ENCODE measurements around the gene ADCY7. TPM values are rescaled to one million over a fixed set of nuclear protein-coding genes. Genes with fewer than 3 reads are reported as not detected.

Gene ADCY7
- total and polyA plus RNA-seq, 4 donors: 20.9 to 105 (median 38.5) TPM

DNA sequence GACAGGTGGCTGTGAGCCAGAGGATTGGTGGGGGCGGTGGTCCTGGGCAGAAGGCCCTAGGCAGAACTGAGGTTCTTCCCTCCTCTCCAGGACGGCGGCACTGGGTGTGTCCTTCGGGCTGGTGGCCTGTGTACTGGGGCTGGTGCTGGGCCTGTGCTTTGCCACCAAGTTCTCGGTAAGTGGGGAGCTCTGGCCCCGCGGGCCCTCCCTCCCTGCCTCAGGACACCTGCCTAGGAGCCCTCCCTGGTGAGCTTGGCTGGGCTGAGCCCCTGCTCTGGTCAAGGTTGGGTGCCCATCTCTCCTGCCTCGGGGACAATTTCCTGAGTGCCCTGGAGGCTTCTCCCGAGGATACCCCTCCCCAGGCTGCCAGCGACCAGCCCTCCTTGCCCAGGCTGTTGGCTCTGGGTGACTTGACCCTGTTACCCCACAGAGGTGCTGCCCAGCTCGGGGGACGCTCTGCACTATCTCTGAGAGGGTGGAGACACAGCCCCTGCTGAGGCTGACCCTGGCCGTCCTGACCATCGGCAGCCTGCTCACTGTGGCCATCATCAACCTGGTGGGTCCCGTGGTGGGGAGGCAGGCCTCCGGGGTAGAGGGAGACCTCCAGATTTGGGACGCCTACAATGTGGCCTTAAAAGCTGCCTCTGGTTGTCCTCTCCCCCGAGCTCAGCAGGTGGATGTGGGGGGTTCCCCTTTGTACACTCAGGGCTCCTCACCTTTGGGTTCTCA, 42.0 kb downstream of the ADCY7 start:
- H3K27ac ChIP-seq (ENCODE audit: low read depth in 1 of 2, low read length in 1 of 2): no peak overlapping the region
- TF ChIP-seq, protein P1, sequence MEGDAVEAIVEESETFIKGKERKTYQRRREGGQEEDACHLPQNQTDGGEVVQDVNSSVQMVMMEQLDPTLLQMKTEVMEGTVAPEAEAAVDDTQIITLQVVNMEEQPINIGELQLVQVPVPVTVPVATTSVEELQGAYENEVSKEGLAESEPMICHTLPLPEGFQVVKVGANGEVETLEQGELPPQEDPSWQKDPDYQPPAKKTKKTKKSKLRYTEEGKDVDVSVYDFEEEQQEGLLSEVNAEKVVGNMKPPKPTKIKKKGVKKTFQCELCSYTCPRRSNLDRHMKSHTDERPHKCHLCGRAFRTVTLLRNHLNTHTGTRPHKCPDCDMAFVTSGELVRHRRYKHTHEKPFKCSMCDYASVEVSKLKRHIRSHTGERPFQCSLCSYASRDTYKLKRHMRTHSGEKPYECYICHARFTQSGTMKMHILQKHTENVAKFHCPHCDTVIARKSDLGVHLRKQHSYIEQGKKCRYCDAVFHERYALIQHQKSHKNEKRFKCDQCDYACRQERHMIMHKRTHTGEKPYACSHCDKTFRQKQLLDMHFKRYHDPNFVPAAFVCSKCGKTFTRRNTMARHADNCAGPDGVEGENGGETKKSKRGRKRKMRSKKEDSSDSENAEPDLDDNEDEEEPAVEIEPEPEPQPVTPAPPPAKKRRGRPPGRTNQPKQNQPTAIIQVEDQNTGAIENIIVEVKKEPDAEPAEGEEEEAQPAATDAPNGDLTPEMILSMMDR (IDR thresholded peaks at IDR 0.05; ENCODE audit: control extremely low read depth, extremely low read depth): no peak
- no peak overlapping the region for H3K4me3 ChIP-seq
- H3K9ac ChIP-seq (ENCODE audit: insufficient read depth in 1 of 2, low read length in 2 of 2): no peak overlapping the region
- H3K36me3 ChIP-seq (ENCODE audit: control insufficient read depth in 4 of 4, insufficient read depth in 4 of 4, low read length in 4 of 4): peaks cover 0 to 39% (median 0%) of the 10 kb centered on the region in 4 donors
- H3K27me3 ChIP-seq (ENCODE audit: control insufficient read depth in 3 of 3, insufficient read depth in 3 of 3, low read length in 2 of 3): no peaks in the 10 kb centered on the region
- DNase-seq (no peak), ATAC-seq (ENCODE audit: insufficient read depth, low FRiP score) (no peak)
- peaks cover 0 to 11% (median 3%) of the 10 kb centered on the region in 5 donors for H3K4me1 ChIP-seq (ENCODE audit: control insufficient read depth in 5 of 5, insufficient read depth in 5 of 5, low read length in 5 of 5)
- H3K9me3 ChIP-seq (ENCODE audit: control insufficient read depth in 4 of 4, insufficient read depth in 3 of 4, low read length in 3 of 4): no peaks in the 10 kb centered on the region
- WGBS, 2 donors: 92 to 96% methylated on average over 18 of the region's 18 CpGs

DNA sequence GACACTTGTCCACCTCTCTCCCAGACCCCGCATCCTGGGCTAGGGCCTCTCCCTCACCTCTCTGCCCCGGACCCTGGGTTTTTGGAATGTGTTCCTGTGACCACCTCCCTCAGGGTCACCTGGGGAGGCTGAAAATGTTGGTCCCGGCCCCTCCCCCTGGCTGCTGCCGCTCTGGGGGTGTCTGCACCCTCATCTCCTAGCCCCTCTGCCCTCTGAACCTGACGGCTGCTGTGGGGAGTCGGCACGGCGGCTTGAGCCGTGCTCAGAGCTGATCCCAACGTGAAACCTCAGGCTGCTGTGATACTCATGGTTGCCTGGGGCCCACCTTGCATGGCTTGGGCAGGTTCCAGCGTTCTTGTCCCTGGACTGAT, 42.8 kb downstream of the ADCY7 start:
- peaks cover 0 to 43% (median 0%) of the 10 kb centered on the region in 4 donors for H3K36me3 ChIP-seq (ENCODE audit: control insufficient read depth in 4 of 4, insufficient read depth in 4 of 4, low read length in 4 of 4)
- H3K9me3 ChIP-seq (ENCODE audit: control insufficient read depth in 4 of 4, insufficient read depth in 3 of 4, low read length in 3 of 4): no peaks in the 10 kb centered on the region
- no peak overlapping the region for H3K9ac ChIP-seq (ENCODE audit: insufficient read depth in 1 of 2, low read length in 2 of 2)
- no peak overlapping the region for H3K27ac ChIP-seq (ENCODE audit: low read depth in 1 of 2, low read length in 1 of 2)
- peaks cover 0 to 6% (median 2%) of the 10 kb centered on the region in 5 donors for H3K4me1 ChIP-seq (ENCODE audit: control insufficient read depth in 5 of 5, insufficient read depth in 5 of 5, low read length in 5 of 5)
- no peak overlapping the region for H3K4me3 ChIP-seq
- WGBS, 2 donors: 87 to 90% methylated on average over 11 of the region's 11 CpGs
- DNase-seq: no peak
- ATAC-seq (ENCODE audit: insufficient read depth, low FRiP score): no peak
- TF ChIP-seq, protein P1 (IDR thresholded peaks at IDR 0.05; ENCODE audit: control extremely low read depth, extremely low read depth): no peak
- H3K27me3 ChIP-seq (ENCODE audit: control insufficient read depth in 3 of 3, insufficient read depth in 3 of 3, low read length in 2 of 3): no peaks in the 10 kb centered on the region

DNA sequence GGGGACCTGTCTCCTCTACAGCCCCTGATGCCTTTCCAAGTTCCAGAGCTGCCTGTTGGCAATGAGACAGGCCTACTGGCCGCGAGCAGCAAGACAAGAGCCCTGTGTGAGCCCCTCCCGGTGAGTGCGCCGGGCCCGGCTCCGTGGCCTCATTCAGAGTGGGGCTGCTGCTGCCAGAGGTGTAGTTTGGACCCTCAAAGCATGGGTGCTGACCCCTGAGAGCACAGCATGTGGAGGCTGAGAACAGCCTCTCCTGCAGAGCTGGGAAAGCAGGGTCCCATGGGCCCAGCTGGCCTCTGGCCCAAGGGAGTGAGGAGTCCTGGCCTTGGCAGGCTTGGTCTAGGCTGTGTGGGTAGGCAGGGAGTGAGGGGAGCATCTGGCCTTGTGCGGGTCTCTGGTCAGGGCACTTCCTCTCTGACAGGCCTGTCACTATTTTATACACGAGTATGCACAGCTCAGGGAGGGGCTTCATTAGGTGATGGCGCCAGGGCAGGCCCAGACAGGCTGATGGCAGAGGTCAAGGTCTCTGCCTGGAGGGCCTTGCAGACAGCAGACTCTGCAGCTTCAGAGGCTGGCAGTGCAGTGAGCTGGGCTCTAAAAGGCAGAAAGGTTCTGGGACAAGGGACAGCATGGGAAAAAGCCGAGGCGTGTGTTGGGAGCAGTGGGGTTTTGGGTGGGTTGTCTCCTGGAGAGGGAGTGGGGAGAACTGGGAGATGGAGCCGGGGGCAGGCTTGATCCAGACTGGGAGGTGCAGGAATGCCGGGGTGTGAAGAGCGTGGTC, 43.4 kb downstream of the ADCY7 start:
- 75 to 78% methylated on average over 15 of the region's 15 CpGs for WGBS, 2 donors
- no peak for ATAC-seq (ENCODE audit: insufficient read depth, low FRiP score)
- Histone ChIP-seq H3K9me3 (ENCODE audit: control insufficient read depth in 4 of 4, insufficient read depth in 3 of 4, low read length in 3 of 4) (no peaks in the 10 kb centered on the region), H3K27me3 (ENCODE audit: control insufficient read depth in 3 of 3, insufficient read depth in 3 of 3, low read length in 2 of 3) (no peaks in the 10 kb centered on the region), H3K27ac (ENCODE audit: low read depth in 1 of 2, low read length in 1 of 2) (peak overlapping the region in 1 of 2 donors; percentile 5), H3K9ac (ENCODE audit: insufficient read depth in 1 of 2, low read length in 2 of 2) (no peak overlapping the region), H3K4me3 (no peak overlapping the region), H3K4me1 (ENCODE audit: control insufficient read depth in 5 of 5, insufficient read depth in 5 of 5, low read length in 5 of 5) (peaks cover 0 to 5% (median 0%) of the 10 kb centered on the region in 5 donors), H3K36me3 (ENCODE audit: control insufficient read depth in 4 of 4, insufficient read depth in 4 of 4, low read length in 4 of 4) (peaks cover 0 to 41% (median 0%) of the 10 kb centered on the region in 4 donors)
- TF ChIP-seq, protein P1 (IDR thresholded peaks at IDR 0.05; ENCODE audit: control extremely low read depth, extremely low read depth): no peak
- no peak for DNase-seq

All from lung (tissue), 12 donors.